Right lung (tissue), 10 donors: ENCODE results near the gene IGFBP5. TPM values are rescaled to one million over a fixed set of nuclear protein-coding genes. Genes with fewer than 3 reads are reported as not detected.
A peak's percentile ranks its signal among the peaks of the same experiment; 100 is the strongest.

Source experiments
- DNase-seq, 2 donors: peaks; one replicate each; pipeline ENCODE4 v3.0.0-alpha.2; 2013
- long read RNA-seq, 8 donors: transcript quantifications; one replicate each; lab custom pipeline, GENCODE V29; 2026
- polyA plus RNA-seq, 5 donors: library from polyadenylated mRNA; unstranded; fragments of 120-200 nt; gene quantifications; one replicate each; pipeline versions ENCODE4 v1.2.1 to v1.2.3, GENCODE V29; 2013; ENCODE audit warnings: inconsistent platforms in 1 of 5, low replicate concordance in 1 of 5; ENCODE audit not compliant: insufficient read length in 5 of 5, insufficient read depth in 1 of 5

IGFBP5 gene, protein sequence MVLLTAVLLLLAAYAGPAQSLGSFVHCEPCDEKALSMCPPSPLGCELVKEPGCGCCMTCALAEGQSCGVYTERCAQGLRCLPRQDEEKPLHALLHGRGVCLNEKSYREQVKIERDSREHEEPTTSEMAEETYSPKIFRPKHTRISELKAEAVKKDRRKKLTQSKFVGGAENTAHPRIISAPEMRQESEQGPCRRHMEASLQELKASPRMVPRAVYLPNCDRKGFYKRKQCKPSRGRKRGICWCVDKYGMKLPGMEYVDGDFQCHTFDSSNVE
- polyA plus RNA-seq = 100 to 1,000 TPM in 4 of 5 donors, 10 to 100 TPM in 1; 68.1 to 207 (median 102) TPM
- long read RNA-seq, donor 1, full-length matches to known transcripts = 40 of 59 reads
- long read RNA-seq, donor 1, partial matches to known transcripts = 19 of 59 reads
- long read RNA-seq, donor 1, other reads (novel, unspliced or antisense) = 0 of 59 reads
- long read RNA-seq, donor 2, full-length matches to known transcripts = 37 of 37 reads
- long read RNA-seq, donor 2, partial matches to known transcripts = 0 of 37 reads
- long read RNA-seq, donor 2, other reads (novel, unspliced or antisense) = 0 of 37 reads
- long read RNA-seq, donor 3, full-length matches to known transcripts = 24 of 49 reads
- long read RNA-seq, donor 3, partial matches to known transcripts = 25 of 49 reads
- long read RNA-seq, donor 3, other reads (novel, unspliced or antisense) = 0 of 49 reads
- long read RNA-seq, donor 4, full-length matches to known transcripts = 18 of 29 reads
- long read RNA-seq, donor 4, partial matches to known transcripts = 11 of 29 reads
- long read RNA-seq, donor 4, other reads (novel, unspliced or antisense) = 0 of 29 reads
- long read RNA-seq, donor 5, full-length matches to known transcripts = 25 of 31 reads
- long read RNA-seq, donor 5, partial matches to known transcripts = 6 of 31 reads
- long read RNA-seq, donor 5, other reads (novel, unspliced or antisense) = 0 of 31 reads
- long read RNA-seq, donor 6, full-length matches to known transcripts = 82 of 93 reads
- long read RNA-seq, donor 6, partial matches to known transcripts = 6 of 93 reads
- long read RNA-seq, donor 6, other reads (novel, unspliced or antisense) = 5 of 93 reads
- long read RNA-seq, donor 7, full-length matches to known transcripts = 23 of 23 reads
- long read RNA-seq, donor 7, partial matches to known transcripts = 0 of 23 reads
- long read RNA-seq, donor 7, other reads (novel, unspliced or antisense) = 0 of 23 reads
- long read RNA-seq, donor 8, full-length matches to known transcripts = 16 of 16 reads
- long read RNA-seq, donor 8, partial matches to known transcripts = 0 of 16 reads
- long read RNA-seq, donor 8, other reads (novel, unspliced or antisense) = 0 of 16 reads

DNA sequence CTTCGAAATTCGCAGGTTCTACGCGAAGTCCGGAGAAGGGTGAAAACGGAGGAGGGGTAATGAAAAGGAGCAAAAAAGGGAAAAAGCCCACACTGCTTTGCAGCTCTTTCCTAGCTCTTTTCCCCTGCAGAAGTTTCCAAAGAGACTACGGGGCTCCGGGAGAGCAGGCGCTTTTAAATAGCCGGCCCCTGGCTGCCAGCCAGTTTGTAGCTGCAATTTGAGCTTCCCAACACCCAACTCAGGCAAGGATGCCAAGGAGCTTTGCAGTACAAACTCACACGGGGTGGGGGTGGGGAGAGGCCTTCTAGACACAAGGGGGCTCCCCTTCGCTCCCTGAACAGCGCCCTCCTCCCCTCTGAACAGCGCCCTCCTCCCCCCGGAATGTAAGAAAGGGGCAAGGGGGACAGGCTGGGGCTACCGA, at the start of gene IGFBP5:
TSS of gene IGFBP5 (minus strand) at position 149 of the 421 bp plus-strand sequence. CDS start 774 bp downstream, outside the sequence.
- peak; percentile 94 to 97 for DNase-seq

DNA sequence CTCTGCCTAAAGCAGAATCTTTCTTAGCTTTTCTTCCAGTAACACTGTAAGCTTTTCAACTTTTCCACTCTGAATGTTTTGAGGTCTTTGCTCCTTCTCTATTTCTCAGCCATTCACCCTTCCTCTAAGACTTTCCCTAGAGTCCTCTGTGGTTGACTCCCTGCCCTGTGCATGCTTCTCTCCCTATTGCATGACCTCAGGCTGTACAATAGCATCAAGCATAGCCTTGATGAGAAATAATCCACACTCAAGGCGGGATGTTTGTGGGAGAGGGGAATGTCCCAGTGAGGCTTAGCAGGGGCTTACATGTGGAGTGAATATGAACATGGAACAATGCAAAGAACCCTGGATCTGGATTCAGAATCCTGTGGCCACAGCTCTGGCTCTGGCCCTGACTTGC, 48.4 kb upstream of the IGFBP5 start:
- no peak for DNase-seq

DNA sequence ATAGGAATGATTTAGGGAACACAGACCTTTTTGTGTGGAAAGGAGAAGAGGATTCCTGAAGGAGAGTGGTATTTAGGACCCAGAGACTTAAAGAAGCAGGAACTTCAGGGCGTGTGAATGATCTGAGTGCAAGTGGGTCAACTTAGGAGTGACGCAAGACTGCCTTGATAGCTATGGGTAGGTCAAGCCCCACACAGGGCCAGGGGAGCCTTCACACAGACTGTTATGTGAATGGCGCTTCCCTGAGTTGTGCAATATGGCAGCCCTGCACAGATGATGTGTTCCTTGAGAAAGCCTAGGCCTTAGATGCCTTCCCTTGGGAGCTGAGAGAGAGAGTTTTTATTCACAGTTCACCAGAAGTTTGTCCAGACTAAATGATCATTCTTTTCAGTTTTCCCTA, 47.1 kb upstream of the IGFBP5 start:
- DNase-seq = peak; percentile 19 to 45

DNA sequence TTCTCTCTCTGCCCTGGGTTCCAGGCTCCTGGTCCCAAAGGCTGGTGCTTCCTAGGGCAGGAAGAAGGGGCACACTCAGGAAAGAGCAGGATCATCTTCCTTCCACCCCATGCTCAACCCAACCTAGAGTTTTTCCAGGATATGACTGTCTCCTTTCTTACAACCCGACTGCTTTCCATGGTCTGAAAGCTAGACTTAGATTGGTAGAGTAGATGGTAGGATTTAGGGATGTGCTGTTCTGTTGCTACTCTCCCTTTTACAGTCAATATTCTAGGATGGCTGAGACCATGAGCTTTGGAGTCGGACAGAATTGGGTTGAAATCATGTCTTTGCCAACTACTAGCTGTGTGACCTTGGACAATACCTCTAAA, 45.9 kb upstream of the IGFBP5 start:
- DNase-seq = no peak

DNA sequence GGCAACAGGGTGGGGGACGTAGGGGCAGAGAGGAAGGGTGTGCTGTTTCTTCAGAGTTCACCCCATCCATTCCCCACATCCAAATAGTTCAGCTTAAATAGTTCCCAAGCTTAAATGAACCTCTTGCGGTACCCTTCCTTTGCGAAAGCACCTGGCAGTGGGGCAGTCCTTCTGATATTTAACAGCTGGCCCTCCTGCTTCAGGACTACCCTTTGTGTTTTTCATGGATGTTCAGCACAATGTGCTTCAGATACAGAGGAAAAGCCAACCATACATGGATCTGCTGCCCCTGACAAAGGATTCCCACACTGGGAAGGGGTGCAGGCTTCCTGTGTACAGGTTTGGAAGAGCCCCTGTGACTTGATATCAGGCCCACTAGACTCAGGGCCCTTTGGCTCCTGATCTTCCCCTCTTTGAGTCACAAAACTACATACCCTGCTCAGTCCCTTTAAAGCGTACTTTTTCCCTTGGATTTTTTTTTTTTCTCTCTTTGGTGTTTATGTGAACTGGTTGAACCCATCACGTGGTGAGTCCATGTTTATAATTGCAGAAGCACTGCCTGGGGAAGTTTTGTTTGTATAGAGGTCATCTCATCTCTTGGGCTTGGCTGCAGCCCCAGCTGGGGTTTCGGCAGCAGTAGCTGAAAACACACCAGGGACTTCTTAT, 45.3 kb upstream of the IGFBP5 start:
- DNase-seq = peak; percentile 59 to 69

DNA sequence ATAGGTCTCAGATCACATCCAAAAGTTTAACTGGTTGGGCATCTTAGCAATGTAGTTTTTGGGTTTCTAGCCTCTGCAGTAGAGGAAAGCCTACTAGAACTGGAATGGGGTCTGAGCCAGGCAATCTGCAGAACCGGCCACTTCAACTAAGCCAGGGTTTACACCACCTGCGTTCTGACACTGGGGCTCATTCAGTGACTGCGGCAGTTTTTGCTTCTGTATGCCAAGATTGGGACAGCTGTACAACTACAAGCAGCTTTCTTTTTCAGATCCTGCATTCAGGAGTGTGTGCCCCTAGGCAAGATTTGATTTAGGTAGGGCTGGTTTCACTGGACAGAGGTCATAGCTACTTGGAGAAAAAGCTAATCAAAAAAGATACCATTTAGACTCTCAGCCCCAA, 43.7 kb upstream of the IGFBP5 start:
- no peak for DNase-seq

DNA sequence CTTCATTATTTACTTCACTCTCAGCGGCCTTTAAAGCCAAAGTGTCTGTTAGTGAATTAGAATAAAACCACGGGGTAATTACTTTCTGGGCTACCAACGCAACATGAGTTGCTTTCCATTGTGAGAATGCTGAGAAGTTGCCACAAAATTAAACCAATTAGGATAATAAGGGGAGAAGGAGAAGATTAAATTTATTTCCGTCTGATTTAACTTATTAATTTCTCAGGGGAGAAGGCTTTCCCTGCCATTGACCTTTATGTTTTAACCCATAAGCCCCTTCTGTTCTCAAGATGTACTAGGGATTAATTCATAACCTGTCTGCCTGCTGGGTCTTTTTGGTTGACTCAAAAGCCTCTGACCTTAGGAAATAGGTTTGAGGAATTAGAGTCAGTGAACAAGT, 42.3 kb upstream of the IGFBP5 start:
- no peak for DNase-seq

DNA sequence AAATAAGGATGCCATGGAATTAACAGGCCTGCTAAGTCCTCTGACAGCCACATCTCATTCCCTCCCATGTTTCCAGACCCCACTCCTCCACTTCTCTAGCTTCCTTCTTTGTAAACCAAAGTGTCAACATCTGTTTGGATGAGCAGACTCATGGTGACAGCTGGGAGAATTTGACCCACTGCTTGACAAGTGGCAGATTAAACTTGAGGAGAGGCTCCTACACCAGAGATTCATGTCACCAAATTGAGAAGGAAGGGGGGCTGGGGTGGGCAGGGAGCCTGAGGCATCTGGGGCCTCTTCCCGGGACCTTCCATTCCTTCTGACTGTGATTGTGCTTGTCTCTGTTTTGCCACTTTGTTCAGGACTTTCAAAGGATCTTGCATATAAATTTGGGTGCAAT, 41.0 kb upstream of the IGFBP5 start:
- DNase-seq = no peak

DNA sequence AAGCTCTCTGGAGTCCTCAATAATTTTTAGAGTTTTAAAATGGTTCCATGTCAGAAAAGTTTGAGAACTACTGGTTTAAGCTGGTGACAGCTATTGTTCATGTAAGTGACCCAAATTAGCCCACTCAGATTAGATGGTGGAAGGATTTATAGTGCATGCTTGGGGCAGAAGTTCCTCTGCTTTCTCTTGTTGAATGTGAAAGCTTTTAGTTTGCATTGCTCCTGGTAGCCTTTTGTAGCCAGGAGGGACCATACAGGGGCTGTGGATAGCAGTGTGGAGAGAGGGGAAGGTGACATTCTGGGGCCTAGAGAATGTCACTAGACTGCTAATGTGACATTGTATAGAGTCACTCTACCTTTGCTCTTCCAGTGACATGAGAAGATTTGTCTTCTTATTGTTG, 40.3 kb upstream of the IGFBP5 start:
- no peak for DNase-seq

DNA sequence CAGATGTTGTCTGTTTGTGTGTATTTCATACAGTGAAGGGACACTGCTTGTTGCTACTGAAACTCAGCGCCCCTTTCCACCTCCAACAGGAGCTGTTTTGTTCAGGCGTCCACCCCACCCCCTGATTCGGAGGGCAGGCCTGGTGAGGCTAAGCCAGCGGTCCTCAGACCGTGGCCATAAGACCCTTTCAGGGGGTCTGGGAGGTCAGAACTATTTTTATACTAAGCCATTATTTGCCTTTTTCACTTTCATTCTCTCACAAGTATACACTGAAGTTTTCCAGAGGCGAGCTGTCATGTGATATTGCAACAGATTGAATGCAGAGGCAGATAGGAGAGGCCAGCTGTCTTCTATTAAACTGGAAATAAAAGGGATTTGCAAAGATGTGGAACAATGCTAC, 39.7 kb upstream of the IGFBP5 start:
- DNase-seq = peak; percentile 62 to 77

DNA sequence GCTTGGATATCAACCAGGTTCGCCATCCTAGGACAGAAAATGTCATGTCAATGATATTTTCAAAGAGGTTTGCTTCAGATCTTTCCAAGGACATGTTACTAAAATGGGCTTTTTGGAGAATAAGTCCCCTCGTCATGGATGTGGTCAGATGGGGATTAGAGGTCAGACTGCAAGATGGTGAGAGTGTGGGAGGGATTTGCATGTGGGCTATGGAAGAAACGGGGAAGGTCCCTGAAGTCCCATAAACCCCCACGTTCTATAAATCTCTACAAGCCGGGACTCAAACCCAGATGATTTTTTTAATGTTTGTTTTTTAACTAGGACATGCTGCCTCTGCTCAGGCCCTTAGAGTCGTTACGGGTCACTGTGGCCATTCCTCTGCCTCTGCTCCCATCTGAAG, 37.7 kb upstream of the IGFBP5 start:
- DNase-seq = no peak

DNA sequence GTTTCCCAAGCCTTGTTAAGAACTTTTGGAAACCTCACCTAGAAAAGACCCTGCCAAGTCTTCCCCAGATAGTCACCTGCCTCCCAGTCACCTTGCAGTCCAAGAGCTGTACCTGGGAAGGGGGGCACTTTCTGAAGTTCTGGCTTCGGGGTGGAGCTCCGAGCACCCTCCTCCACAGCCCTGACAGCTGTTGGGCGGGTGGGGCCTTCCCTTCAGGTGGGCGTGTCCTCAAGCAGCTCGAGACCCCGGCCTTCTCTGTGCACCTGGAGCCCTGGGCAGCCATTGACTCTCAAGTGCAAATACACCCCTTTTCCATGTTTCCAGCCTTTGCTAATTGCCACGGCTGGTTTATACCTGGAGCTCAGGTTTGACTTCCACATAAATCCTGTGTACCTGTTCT, 37.0 kb upstream of the IGFBP5 start:
- DNase-seq = no peak

DNA sequence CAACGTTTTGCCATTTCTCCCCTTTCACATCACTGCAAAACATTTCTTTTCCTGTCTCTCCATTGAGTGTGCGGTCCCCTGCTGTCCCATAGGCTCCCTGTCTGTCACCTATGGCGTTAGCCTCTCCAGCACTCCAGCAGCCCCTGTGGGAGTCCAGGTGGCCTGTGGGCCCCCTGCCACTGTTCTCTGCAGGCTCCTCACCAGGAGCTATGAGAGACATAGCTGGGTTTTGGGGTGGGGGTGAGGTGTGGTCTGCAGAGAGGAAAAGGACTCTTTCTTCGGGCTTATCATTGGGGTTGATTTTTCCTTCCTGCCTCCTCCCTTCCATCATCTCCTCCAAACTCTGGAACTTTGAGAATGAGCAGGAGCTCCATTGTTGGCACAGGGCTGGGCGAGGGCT, 36.1 kb upstream of the IGFBP5 start:
- DNase-seq = no peak

DNA sequence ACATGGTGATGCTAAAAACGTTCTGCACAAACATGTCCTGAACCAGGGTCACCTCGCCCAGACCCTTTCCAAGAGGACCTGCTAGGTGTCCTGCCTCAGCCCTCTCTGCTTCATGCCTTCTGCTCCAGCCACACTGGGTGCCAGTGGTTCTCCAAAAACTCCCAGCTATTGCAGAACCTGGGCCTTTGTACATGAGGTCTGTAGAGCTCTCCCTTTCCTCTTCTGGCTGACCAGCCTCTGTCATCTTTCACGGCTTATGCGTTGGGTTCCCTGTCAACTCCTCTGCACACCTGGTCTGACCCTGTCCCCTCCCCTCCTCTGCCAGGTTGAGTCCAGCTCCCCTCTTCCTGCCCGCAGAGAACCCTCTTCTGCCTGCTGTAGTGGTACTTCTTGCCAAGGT, 35.5 kb upstream of the IGFBP5 start:
- no peak for DNase-seq

DNA sequence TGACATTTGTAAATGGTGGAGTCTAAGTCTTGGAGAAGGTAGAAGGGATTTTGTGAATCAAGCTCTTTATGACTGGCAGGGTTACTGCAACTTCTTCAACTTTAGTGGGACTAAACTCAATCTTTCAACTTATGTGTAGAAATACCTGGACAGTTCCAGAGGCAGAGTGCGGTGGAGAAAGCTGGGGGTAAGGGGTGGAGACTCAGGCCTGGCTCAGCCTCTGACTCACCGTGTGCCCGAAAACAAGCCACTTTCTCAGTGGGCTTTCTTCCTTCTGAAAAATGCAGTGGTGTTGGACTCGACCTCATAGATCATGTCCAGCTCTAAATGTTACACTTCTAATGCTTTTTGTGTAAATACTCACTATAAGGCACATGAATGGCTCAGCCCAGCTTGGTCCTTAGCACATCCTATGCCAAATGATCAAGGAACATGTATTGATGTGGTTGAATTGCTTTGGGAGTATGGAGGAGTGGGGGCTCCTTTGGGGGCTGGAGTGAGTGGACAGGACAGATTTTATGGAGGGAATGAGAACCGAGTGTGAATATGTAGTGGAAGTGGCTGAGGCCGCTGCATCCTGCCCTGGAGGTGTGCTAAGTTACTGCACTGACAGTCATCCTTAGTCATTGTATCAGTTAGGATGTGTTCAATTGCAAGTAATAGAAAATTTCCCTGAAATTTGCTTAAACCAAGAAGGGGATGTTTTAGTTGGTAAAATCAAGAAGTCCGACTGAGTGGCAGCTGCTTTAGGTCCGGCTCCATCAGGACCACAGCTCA, 32.2 kb upstream of the IGFBP5 start:
- DNase-seq = no peak

DNA sequence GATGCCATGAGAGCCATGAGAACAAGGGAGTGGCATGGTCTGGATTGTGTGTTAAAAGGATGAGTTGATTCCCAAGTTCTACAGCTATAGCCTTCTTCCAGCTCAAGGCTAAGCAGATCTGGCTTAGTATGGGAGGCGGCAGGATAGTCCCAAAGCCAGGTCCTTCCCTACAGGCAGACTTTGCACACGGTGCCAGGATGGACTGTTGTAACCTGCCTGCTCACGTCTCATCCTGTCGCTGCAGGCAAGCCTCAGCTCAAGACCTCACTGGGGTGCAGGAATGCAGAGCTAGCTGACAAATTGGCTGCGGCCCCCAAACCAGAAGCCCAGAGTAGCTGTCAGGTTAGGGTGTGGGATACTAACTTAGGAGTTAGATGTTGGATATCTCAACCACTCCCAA, 28.8 kb upstream of the IGFBP5 start:
- no peak for DNase-seq

DNA sequence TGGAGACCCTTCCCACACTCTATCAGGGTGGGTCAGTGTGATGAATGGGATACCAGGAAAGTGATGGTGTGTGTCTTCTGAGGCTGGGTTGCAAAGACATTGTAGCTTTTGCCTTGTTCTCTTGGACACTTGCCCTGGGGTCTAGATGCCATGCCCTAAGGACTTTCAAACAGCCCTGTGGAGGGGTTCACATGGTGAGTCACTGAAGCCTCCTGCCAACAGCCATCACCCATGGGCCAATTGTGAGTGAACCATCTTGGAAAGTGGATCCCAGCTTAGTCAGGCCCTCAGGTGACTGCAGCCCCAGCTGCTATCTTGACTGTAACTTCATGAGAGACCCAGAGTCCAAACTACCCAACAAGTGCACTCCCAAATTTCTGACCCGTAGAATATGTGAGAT, 25.8 kb upstream of the IGFBP5 start:
- DNase-seq = no peak

DNA sequence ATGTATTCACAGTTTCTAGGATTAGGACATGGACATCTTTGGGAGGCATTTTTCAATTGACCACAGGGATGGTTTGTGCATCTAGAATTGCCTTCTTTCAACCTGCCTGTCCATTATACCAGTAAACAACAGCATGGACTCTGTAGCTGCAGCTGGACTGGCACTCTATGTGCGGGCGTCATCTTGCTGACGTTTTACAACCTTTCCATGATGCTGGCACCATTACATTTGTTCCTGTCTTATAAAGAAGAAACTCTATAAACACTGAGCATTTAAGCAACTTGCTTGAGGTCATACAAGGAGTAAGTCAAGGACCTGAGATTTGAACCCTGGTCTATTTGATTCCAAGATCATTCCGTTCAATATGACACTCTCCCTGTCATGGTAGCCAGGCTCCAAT, 25.4 kb upstream of the IGFBP5 start:
- DNase-seq = no peak

DNA sequence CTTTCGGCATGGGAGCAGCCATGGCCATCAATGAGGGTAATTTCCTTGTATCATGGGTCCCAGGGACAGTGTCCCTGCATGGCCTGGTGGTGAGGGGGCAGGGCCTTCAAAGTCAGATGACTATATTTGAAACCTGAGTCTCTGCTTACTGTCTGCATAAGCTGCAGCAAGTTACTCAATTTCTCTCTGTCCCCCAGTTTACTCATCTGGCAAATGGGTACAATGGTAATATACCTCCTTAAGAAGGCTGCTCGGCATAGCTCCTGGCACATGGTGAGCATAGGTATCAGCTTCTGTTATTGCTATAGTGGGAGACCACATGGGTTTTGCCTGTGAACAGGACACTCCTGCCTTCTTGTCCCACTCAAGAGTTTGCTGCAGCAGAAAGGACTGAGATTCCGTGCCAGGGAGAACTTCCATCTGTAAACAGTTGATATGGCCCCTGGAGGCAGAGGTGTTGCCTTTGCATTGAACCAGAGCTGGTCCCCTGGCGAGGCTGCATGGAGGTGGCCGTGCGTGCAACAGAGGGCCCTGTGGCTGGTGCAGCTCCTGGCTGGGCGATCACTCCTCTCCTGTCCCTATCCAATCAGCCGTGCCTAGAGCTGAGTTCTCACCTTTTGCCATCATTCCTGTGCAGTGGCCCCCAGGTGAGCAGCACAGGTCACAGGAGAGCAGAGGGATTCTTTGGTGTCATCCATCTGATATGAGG, 22.7 kb upstream of the IGFBP5 start:
- no peak for DNase-seq

DNA sequence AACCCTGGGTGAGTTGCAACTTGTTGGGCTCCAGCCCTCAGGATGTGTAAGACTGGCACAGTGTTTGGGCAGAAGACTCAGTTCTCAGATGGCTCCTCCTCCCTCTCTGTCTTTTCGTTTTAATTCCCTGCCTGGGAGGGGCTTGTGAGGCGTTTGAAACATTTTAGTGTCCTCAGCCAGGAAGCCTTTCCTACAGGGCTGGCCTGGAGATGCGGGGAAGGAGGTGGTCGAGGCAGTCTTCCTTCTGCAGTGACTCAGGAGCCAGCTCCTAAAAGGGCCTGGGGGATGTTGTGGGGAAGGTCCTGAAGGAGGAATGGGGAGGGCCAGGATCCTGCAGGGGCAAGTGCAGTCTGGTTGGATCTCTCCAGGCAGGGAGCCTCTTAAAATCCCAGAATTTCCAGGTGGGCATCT, 22.1 kb upstream of the IGFBP5 start:
- DNase-seq = no peak
